ENCODE results near the gene NAT10. TPM values are rescaled to one million over a fixed set of nuclear protein-coding genes. Genes with fewer than 3 reads are reported as not detected.
"Not testable (repeated sequence)": the region's sequence is repeated elsewhere in the genome, so short reads cannot be mapped to it uniquely, and the experiment has no call there.

The NAT10 gene
- total RNA-seq, 1 donor from 2014 or later, result 15.7 TPM

DNA sequence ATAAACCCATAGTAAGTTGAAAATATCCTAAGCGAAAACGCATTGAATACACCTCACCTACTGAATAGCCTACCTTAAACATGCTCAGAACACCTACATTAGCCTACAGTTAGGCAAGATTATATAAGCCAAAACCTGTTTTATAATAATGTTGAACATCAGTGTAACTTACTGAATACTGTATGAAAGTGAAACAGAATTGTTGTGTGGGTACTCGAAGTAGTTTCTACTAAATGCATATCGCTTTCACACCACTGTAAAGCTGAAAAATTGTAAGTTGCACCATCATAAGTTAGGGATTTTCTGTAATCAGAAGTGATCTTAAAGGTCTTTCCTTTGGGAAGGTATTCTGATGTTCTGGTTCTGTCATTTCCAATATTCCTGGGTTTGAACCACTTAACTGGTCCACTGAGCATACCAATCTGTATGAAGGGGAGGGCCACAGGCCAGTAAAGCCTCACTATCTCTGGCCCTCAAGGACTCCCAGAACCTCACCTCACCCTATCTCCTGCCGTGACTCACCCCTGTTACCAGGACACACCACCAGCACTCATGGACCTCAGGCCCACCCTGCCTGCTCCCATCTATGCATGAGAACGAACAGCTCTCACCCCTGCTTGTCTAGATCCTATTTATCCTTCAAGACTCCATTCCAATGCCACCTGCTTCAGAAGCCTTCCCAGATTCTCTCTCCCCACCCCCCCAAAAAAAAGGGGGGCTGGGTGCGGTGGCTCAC, 70.0 kb downstream of the NAT10 start:
- peaks cover 6 to 11% (median 8%) of the 10 kb centered on the region in 3 donors for H3K4me1 ChIP-seq (ENCODE audit: control insufficient read depth in 3 of 3, insufficient read depth in 3 of 3, low read length in 3 of 3)
- H3K36me3 ChIP-seq (ENCODE audit: control insufficient read depth in 3 of 3, insufficient read depth in 3 of 3, low read length in 3 of 3), result peaks cover 2 to 9% (median 5%) of the 10 kb centered on the region in 3 donors

GRCh38 chr11:34176751-34177209, 71.4 kb downstream of the NAT10 start:
- no peaks in the 10 kb centered on the region for H3K36me3 ChIP-seq (ENCODE audit: control insufficient read depth in 3 of 3, insufficient read depth in 3 of 3, low read length in 3 of 3)
- no peaks in the 10 kb centered on the region for H3K9me3 ChIP-seq (ENCODE audit: control insufficient read depth in 3 of 3, low read length in 3 of 3)
- no peak overlapping the region for H3K4me3 ChIP-seq (ENCODE audit: low read length in 3 of 3)
- peaks cover 6 to 11% (median 8%) of the 10 kb centered on the region in 3 donors for H3K4me1 ChIP-seq (ENCODE audit: control insufficient read depth in 3 of 3, insufficient read depth in 3 of 3, low read length in 3 of 3)
- no peak overlapping the region for H3K27ac ChIP-seq (ENCODE audit: low read depth, low read length)
- H3K27me3 ChIP-seq (ENCODE audit: control insufficient read depth in 3 of 3, insufficient read depth in 3 of 3, low read length in 3 of 3), result no peaks in the 10 kb centered on the region
- no peak overlapping the region for H3K9ac ChIP-seq (ENCODE audit: low read depth in 1 of 3, low read length in 3 of 3)

More for the DNA sequence above, 70.0 kb downstream of the NAT10 start:
- Histone ChIP-seq H3K9ac (ENCODE audit: low read depth in 1 of 3, low read length in 3 of 3) (no peak overlapping the region), H3K27ac (ENCODE audit: low read depth, low read length) (no peak overlapping the region), H3K4me3 (ENCODE audit: low read length in 3 of 3) (no peak overlapping the region), H3K9me3 (ENCODE audit: control insufficient read depth in 3 of 3, low read length in 3 of 3) (no peaks in the 10 kb centered on the region), H3K27me3 (ENCODE audit: control insufficient read depth in 3 of 3, insufficient read depth in 3 of 3, low read length in 3 of 3) (no peaks in the 10 kb centered on the region)

GRCh38 chr11:34178209-34178821, 72.9 kb downstream of the NAT10 start:
- Histone ChIP-seq H3K27ac (ENCODE audit: low read depth, low read length) (no peak overlapping the region), H3K27me3 (ENCODE audit: control insufficient read depth in 3 of 3, insufficient read depth in 3 of 3, low read length in 3 of 3) (no peaks in the 10 kb centered on the region), H3K36me3 (ENCODE audit: control insufficient read depth in 3 of 3, insufficient read depth in 3 of 3, low read length in 3 of 3) (no peaks in the 10 kb centered on the region), H3K4me1 (ENCODE audit: control insufficient read depth in 3 of 3, insufficient read depth in 3 of 3, low read length in 3 of 3) (peaks cover 6 to 11% (median 8%) of the 10 kb centered on the region in 3 donors), H3K4me3 (ENCODE audit: low read length in 3 of 3) (no peak overlapping the region), H3K9me3 (ENCODE audit: control insufficient read depth in 3 of 3, low read length in 3 of 3) (no peaks in the 10 kb centered on the region), H3K9ac (ENCODE audit: low read depth in 1 of 3, low read length in 3 of 3) (no peak overlapping the region)

DNA sequence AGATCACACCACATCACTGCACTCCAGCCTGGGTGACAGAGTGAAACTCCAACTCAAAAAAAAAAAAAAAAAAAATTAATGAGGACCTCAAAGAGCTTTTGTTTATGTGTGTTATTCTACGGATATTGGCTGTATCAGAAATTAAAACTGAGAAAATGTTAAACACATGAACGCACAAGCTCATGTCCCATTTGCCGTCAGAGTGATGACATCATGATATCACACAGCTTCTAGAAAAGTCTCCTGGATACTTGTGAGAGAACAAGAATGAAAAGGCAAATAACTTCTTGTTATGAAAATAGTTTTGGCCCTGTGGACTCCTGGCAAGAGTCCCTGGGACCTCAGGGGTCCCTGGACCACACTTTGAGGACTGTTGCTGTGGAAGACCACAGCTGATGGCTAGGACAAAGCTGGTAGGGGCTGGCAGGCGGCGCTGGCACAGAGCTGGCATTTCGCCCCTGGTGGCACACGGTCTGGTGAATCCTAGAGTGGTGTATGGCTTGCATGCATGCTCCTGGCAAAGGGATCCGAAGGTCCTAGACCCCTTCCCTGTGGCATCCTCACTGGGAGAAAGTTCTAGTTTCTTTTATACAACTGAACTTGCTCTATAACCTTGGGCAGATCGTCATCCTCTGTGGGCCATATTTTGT, 73.7 kb downstream of the NAT10 start:
- Histone ChIP-seq H3K27ac (ENCODE audit: low read depth, low read length) (no peak overlapping the region), H3K9ac (ENCODE audit: low read depth in 1 of 3, low read length in 3 of 3) (no peak overlapping the region), H3K36me3 (ENCODE audit: control insufficient read depth in 3 of 3, insufficient read depth in 3 of 3, low read length in 3 of 3) (no peaks in the 10 kb centered on the region), H3K9me3 (ENCODE audit: control insufficient read depth in 3 of 3, low read length in 3 of 3) (no peaks in the 10 kb centered on the region), H3K4me3 (ENCODE audit: low read length in 3 of 3) (no peak overlapping the region), H3K27me3 (ENCODE audit: control insufficient read depth in 3 of 3, insufficient read depth in 3 of 3, low read length in 3 of 3) (no peaks in the 10 kb centered on the region), H3K4me1 (ENCODE audit: control insufficient read depth in 3 of 3, insufficient read depth in 3 of 3, low read length in 3 of 3) (peaks cover 6 to 8% (median 7%) of the 10 kb centered on the region in 3 donors)

- Histone ChIP-seq H3K9ac (ENCODE audit: low read depth in 1 of 3, low read length in 3 of 3) (no peak overlapping the region), H3K9me3 (ENCODE audit: control insufficient read depth in 3 of 3, low read length in 3 of 3) (no peaks in the 10 kb centered on the region), H3K27ac (ENCODE audit: low read depth, low read length) (no peak overlapping the region), H3K27me3 (ENCODE audit: control insufficient read depth in 3 of 3, insufficient read depth in 3 of 3, low read length in 3 of 3) (no peaks in the 10 kb centered on the region), H3K36me3 (ENCODE audit: control insufficient read depth in 3 of 3, insufficient read depth in 3 of 3, low read length in 3 of 3) (no peaks in the 10 kb centered on the region), H3K4me1 (ENCODE audit: control insufficient read depth in 3 of 3, insufficient read depth in 3 of 3, low read length in 3 of 3) (no peaks in the 10 kb centered on the region), H3K4me3 (ENCODE audit: low read length in 3 of 3) (no peak overlapping the region)
Measured at GRCh38 chr11:34180040-34180813, 74.8 kb downstream of the NAT10 start.

GRCh38 chr11:34180814-34181165, 75.4 kb downstream of the NAT10 start:
- not testable (repeated sequence) for H3K4me3 ChIP-seq (ENCODE audit: low read length in 3 of 3); H3K9ac ChIP-seq (ENCODE audit: low read depth in 1 of 3, low read length in 3 of 3); H3K27me3 ChIP-seq (ENCODE audit: control insufficient read depth in 3 of 3, insufficient read depth in 3 of 3, low read length in 3 of 3); H3K27ac ChIP-seq (ENCODE audit: low read depth, low read length); H3K9me3 ChIP-seq (ENCODE audit: control insufficient read depth in 3 of 3, low read length in 3 of 3); H3K36me3 ChIP-seq (ENCODE audit: control insufficient read depth in 3 of 3, insufficient read depth in 3 of 3, low read length in 3 of 3); H3K4me1 ChIP-seq (ENCODE audit: control insufficient read depth in 3 of 3, insufficient read depth in 3 of 3, low read length in 3 of 3)

GRCh38 chr11:34181251-34181650, 75.8 kb downstream of the NAT10 start:
- Histone ChIP-seq H3K27me3 (ENCODE audit: control insufficient read depth in 3 of 3, insufficient read depth in 3 of 3, low read length in 3 of 3) (no peaks in the 10 kb centered on the region), H3K36me3 (ENCODE audit: control insufficient read depth in 3 of 3, insufficient read depth in 3 of 3, low read length in 3 of 3) (no peaks in the 10 kb centered on the region), H3K9me3 (ENCODE audit: control insufficient read depth in 3 of 3, low read length in 3 of 3) (no peaks in the 10 kb centered on the region), H3K4me1 (ENCODE audit: control insufficient read depth in 3 of 3, insufficient read depth in 3 of 3, low read length in 3 of 3) (peaks cover 0 to 3% (median 3%) of the 10 kb centered on the region in 3 donors), H3K4me3 (ENCODE audit: low read length in 3 of 3) (no peak overlapping the region), H3K9ac (ENCODE audit: low read depth in 1 of 3, low read length in 3 of 3) (no peak overlapping the region), H3K27ac (ENCODE audit: low read depth, low read length) (no peak overlapping the region)

- Histone ChIP-seq H3K36me3 (ENCODE audit: control insufficient read depth in 3 of 3, insufficient read depth in 3 of 3, low read length in 3 of 3) (no peaks in the 10 kb centered on the region), H3K27me3 (ENCODE audit: control insufficient read depth in 3 of 3, insufficient read depth in 3 of 3, low read length in 3 of 3) (no peaks in the 10 kb centered on the region), H3K27ac (ENCODE audit: low read depth, low read length) (no peak overlapping the region), H3K4me1 (ENCODE audit: control insufficient read depth in 3 of 3, insufficient read depth in 3 of 3, low read length in 3 of 3) (peaks cover 0 to 4% (median 3%) of the 10 kb centered on the region in 3 donors), H3K9ac (ENCODE audit: low read depth in 1 of 3, low read length in 3 of 3) (no peak overlapping the region), H3K4me3 (ENCODE audit: low read length in 3 of 3) (no peak overlapping the region), H3K9me3 (ENCODE audit: control insufficient read depth in 3 of 3, low read length in 3 of 3) (no peaks in the 10 kb centered on the region)
Measured at GRCh38 chr11:34181856-34182405, 76.5 kb downstream of the NAT10 start.

DNA sequence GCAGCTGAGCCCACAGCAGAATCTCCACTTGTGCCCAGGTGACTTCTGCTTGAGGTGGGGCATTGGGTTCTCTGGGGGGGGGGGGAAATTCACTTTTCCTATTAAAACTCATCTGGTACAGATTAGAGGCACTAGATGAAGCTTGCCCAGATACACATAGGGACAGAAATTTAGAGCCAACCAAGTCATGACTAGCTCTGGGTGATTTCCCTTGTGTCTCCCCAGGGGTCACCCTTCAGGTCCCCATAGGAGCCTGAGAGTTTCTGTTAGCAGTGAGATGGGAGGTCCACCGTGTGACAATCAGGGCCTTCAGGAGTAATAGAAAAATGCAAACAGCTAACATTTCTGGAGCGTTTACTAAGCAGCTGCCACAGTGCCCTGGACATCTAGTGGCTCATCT, 77.0 kb downstream of the NAT10 start:
- peaks cover 0 to 4% (median 3%) of the 10 kb centered on the region in 3 donors for H3K4me1 ChIP-seq (ENCODE audit: control insufficient read depth in 3 of 3, insufficient read depth in 3 of 3, low read length in 3 of 3)
- no peak overlapping the region for H3K9ac ChIP-seq (ENCODE audit: low read depth in 1 of 3, low read length in 3 of 3)
- H3K9me3 ChIP-seq (ENCODE audit: control insufficient read depth in 3 of 3, low read length in 3 of 3), result no peaks in the 10 kb centered on the region
- H3K27me3 ChIP-seq (ENCODE audit: control insufficient read depth in 3 of 3, insufficient read depth in 3 of 3, low read length in 3 of 3), result no peaks in the 10 kb centered on the region
- no peak overlapping the region for H3K27ac ChIP-seq (ENCODE audit: low read depth, low read length)
- no peak overlapping the region for H3K4me3 ChIP-seq (ENCODE audit: low read length in 3 of 3)
- no peaks in the 10 kb centered on the region for H3K36me3 ChIP-seq (ENCODE audit: control insufficient read depth in 3 of 3, insufficient read depth in 3 of 3, low read length in 3 of 3)
